GM18868 (cell line): ENCODE results near the gene FAM114A1.
"Not testable (repeated sequence)": the region's sequence is repeated elsewhere in the genome, so short reads cannot be mapped to it uniquely, and the experiment has no call there.

ENCODE experiments used
- ATAC-seq: cut with Tn5 transposase; IDR thresholded peaks from one replicate; pipeline ENCODE4 v1.9.1; 2021; ENCODE audit warnings: mild to moderate bottlenecking, moderate library complexity; ENCODE audit not compliant: unreplicated experiment

FAM114A1 gene

DNA sequence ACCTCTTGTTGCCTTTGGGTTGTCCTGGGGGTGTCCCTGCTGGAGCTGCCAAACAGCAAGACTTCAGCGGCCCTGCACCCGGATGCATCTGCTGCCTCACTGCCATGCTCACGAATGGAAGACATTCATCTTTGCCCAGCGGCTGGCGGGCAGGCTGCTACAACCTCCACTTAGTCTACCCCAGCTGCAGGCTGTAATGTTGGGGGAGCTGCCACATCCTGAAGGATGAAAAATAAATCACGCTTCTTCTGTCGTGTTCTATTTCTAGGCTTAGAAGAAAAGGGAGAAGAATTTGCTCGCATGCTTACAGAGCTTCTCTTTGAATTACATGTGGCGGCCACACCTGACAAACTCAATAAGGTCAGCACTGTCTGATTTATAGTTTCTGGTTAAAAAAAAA, 61.4 kb downstream of the FAM114A1 start:
- ATAC-seq, result no peak

DNA sequence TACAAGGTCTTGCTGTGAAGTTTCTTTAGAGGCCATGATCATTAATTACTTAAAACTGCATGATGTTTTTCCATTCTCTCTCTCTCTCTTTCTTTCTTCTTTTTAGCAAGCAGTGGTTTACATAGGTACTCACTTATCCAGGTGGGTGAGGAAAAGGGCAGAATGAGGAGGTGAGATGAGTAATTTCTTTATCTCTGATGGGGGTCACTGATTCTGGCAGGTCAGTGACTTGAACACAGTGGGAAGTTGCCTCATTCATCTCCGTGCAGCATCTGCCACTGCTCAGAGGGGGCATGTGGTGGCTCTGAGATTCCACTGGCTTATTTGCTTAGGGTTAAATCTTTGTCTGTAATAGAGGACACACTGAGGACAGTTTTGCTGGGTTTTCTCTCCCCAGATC, 62.6 kb downstream of the FAM114A1 start:
- peak; percentile 88 for ATAC-seq

DNA sequence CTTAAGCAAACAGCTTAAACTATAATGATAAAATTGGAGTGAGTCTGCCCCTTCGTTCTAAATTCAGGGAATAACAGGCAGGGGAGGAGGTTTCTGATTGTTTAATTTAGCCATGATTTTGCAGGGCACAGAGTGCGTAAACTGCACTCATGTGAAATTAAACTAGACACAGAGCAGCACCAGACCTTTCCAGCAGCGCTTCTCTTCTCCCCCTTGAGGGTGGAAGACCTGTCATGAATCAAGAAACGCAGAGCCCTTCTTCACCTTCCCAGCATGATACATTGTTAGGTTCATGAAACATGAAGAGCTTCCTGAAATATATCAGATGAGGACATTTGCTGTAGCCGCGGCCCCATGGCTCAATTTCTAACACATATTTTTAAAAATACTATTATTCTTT, 63.1 kb downstream of the FAM114A1 start:
- ATAC-seq, result no peak

DNA sequence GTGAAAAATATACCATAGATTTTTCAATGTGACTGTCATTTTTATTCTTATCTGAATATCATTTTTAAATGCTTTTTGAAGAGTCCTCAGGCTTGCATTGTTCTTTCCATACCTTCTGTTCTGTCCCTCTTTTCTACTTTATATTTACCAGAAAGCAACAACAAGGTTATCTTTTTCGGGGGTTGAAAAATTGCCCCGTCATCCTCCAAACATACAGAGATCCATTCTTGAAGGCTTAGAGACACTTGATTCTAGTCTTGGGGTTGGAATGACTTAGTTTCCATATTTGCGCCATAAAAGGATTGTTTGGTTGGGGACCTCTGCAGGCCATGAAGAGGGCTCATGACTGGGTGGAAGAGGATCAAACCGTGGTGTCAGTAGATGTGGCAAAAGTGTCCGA, 63.5 kb downstream of the FAM114A1 start:
- no peak for ATAC-seq

DNA sequence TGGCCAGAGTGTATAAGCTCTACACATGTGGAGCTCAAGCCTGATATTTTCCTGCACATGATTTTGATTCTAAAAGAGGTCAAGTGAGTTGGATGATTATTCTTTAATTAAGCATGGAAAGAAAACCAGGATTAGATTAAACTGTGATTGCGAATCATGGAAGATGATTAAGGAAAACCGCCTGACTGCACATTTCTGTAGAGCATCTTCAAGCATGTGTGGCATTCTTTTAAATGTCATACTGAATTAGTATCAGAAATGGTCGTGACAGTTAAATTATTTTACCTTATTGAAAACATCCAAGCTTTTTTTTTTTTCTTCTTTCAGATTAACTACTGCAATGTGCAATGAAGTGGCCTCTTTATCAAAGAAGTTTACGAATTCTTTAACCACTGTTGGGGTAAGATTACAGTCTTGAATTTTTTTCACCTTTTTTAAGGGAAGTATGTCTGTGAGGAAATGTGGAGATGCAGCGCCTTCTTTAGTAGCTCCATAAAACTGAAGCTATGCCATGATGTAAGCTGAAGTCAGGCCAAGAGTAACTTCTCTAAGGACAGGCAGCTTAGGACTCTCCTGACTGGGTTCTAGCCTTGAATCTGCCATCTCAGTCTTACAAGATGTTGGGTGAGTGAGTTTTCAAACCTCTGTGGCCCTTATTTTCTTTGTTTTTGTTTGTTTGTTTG, 67.9 kb downstream of the FAM114A1 start:
- no peak for ATAC-seq

DNA sequence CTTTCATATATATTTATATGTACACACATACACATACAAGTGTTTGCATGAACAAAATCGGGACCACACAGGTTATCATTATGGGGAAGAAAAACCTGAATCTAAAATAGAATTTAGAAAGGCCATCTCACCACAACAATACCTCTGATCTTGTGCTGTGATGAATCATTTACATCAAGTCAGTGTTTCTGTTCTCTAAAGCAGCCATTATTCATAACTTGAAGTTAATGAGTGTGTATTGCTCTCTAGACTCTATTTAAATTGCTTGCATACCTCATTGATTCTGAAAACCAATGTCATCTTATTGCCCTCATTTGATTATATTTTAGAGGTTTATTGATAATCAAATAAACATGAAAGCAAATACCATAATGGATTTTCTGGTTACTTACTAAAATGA, 71.6 kb downstream of the FAM114A1 start:
- ATAC-seq, result peak; percentile 88

DNA sequence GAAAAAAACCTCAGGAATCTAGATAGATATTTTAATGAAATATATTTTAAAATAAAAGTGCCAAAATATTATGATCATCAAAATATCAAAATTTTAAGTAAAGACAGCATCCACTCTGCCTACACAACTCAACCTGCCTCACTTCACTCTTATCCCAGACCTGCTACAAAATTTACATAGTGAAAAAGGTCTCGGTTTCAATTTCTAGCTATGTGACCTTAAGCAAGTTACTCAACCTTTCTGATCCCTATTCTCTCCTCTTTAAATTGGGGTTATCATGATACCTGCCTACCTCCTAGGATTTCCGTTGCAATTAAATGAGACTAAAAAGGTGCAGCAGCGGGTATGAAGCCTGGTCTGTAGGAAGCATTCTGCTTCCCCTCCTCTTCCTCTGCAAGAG, 72.9 kb downstream of the FAM114A1 start:
- ATAC-seq, result no peak

DNA sequence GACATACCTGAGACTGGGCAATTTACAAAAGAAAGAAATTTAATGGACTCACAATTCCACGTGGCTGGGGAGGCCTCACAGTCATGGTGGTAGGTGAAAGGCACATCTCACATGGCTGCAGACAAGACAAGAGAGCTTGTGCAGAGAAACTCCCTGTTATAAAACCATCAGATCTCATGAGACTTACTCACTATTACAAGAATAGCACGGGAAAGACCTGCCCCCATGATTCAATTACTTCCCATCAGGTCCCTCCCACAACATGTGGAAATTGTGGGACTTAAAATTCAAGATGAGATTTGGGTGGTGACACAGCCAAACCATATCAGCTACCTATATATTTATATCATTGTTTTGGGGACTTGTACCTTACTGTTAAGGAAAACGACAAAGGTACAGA, 74.3 kb downstream of the FAM114A1 start:
- not testable (repeated sequence) for ATAC-seq

DNA sequence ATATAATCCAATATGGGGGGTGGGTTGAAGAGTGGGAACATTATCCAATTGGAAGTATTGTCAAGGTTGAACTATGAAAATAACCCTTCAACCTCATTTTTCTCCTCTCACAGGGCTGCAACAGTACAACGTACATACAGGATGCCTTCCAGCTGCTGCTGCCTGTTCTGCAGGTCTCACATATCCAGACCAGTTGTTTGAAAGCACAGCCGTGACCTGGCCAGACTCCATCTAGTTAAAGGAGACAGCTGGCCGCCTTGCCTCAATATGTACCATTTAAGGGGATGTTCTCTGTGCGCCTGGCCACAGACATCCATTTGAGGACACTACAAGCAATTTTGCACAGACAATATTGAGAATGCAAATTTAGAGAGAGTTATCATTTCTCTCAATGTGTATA, 75.7 kb downstream of the FAM114A1 start:
- ATAC-seq, result no peak

DNA sequence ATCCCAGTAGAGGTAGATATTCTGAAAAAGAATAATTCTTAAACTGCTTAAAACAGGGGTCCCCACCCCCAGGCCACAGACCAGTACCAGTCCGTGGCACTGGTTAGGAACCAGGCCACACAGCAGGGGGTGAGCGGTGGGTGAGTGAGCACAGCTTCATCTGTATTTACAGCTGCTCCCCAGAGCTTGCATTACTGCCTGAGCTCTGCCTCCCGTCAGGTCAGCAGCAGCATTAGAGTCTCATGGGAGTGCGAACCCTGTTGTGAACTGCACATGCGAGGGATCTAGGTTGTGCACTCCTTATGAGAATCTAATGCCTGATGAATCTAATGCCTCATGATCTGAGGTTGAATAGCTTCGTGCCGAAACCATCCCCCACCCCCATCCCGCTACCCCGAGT, 76.8 kb downstream of the FAM114A1 start:
- no peak for ATAC-seq

DNA sequence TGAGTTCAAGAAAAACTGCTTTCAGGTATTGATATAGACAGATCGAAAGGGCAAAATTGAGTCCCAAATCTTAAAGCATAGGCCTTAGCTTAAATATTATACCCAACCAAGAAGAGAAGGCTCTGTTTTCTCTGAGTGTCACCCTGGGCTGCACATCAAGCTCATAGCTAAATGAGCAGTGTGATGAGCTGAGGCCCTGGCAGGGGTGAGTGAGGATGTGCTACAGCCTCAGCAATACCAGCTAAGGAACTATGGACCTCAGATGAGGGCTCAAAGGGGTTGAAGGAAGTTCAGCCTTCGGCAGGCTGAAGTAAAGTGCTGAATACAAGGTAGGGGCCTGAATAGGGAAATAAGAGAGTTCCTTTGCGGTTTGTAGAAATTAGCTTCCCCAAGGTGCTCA, 79.3 kb downstream of the FAM114A1 start:
- no peak for ATAC-seq

DNA sequence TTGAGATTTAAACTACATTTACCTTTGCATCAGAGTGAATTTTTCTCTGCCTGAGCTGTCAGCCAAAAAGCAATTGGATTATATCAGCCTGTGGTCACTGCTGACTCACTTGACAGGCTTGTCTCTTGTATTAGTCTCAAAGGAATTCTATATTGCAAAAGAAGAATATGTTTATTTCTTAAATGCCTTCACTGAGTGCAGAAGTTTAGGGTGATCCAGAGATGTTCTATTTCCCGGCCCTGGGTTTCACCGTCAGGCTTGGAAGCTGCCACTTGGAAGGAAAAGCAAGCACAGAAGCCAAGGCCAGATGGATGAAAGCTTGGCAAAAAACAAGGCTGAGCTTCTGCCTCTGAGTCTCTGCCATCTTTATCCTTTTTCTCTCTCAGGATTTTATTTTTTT, 80.9 kb downstream of the FAM114A1 start:
- ATAC-seq, result no peak

DNA sequence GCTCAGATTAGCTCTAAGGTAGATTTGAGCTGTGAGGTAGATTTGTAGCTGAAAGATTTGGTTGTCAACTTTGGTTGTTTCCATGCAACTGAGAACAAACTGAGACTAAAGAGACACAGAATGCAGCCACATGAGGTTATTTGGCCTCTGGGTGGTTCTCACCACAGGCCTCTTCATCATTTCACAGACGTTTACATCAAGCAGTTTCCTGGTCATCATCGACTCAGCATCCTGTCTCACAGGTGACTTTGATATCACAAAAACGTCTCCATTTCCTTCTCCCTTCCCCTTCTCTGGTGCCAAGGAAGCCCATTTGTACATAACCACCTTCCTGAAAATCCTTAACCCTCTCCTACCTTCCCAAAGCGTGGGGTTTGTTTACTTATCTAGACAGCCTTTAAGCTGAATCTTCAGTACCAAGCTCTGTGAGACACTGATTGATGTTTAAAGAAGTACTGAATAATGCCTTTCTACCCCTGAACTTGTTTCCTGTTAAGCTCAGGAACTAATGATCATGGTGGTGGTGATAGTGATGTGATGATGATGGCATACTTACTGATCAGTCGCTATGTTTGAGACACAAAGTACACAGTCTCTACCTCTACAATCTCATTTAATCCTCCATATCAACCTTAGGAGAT, 81.9 kb downstream of the FAM114A1 start:
- no peak for ATAC-seq

DNA sequence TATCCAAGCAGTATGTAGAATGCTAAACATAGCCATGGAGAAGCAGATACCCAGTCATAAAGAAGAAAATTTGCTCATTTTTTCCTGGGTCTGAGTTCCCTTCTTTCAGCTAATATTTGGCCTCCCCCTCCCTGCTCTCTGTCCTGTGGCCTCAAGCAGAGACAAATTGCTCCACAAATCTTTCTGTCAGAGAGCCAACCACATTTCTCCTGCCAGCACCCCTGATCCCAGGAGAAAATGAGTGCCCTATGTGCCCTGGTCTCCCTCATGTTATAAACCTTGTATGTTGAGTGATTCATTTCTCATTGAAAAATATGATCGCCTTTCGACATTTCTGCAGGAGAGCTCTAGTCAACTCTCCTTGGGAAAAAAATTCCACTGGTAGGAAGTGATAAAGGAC, 82.6 kb downstream of the FAM114A1 start:
- ATAC-seq, result no peak

DNA sequence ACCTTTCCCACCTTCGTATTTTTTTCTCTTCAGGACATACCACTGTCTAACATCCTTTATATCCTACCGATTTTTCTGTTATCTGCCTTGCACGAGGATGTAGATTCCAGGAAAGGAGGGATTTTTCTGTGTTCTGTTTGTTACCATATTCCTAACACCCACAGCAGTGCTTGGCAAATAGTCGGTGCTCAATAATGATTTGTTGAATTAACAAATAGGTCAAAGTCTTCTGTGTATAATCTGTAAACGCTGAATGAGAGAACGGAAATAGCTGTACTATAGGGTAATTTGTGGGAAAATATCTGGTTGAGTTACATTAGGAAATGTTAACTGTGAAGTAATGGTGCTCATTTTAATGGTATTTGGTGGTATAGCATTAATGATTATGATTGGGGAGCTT, 83.1 kb downstream of the FAM114A1 start:
- no peak for ATAC-seq

DNA sequence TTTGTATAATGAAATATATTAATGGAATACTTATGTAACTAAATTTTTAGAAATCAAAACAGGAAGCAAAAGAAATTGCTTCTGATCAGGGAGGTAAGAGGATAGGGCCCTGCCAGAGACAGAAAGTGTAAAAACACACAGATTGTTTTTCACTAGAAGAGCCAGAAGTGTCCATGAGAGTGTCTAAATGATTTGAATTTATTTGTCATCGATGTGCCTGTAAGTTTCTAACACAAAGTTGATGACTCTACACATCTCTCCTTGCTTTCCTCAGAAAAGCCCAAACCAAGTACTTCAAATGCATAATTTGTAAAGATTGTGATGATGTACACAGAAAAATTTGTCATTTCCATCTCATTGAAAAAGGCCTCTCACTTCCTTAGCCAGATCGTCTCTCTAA, 84.0 kb downstream of the FAM114A1 start:
- ATAC-seq, result no peak

DNA sequence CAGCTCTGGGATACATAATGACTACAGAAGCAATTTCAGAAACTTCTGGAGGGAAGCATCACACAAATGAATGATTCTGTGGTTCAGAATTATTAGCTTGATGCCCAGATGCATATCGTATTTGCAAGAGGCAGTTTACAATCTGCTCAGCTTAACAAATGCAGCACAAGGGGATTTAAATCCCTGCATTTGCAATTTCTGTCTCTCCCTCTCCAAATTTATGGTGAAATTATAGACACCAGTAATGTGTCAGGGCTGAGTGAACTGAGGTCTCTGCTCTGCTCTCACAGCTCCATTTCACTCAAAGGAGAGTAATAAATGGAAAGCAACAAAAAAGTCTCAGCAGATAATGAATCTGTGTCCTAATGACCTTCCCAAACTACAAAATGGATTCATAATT, 84.4 kb downstream of the FAM114A1 start:
- ATAC-seq, result no peak

DNA sequence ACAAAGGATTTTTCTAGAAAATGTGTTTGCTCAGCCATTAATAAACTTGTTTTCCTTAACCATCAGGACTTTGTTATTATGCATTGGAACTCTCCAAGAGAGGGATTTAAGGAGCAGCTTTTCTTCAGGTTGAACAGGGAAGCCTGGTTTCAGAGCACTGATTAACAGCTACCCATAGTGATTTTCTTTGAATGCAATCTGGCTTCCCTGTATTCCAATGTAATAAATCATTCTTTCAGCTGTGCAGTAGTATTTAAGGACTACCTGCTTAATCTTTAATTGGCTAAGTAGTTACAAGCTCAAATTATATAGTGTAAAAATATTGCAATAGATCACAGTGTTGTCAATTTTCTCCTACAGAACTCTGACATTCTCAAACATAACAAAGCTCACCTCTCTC, 87.1 kb downstream of the FAM114A1 start:
- ATAC-seq, result no peak

DNA sequence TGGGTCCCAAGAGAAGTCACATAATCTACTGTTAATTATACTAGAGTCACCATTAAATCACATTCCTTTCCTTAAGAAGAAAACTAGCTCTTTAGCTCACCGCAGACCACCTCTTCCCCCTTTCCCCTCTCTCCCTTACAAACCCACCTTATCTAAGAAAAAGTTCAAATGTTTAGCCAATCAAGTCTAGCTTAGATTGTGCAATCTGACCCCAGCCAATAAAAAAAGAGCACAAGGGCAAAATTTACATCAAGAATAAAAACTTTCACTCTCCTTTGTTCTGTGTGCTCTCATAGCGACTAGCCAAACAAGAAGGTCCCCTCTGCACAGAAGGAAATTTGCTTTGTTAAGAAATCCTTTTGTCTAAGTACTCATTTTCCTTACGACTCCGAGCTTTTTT, 88.4 kb downstream of the FAM114A1 start:
- no peak for ATAC-seq

DNA sequence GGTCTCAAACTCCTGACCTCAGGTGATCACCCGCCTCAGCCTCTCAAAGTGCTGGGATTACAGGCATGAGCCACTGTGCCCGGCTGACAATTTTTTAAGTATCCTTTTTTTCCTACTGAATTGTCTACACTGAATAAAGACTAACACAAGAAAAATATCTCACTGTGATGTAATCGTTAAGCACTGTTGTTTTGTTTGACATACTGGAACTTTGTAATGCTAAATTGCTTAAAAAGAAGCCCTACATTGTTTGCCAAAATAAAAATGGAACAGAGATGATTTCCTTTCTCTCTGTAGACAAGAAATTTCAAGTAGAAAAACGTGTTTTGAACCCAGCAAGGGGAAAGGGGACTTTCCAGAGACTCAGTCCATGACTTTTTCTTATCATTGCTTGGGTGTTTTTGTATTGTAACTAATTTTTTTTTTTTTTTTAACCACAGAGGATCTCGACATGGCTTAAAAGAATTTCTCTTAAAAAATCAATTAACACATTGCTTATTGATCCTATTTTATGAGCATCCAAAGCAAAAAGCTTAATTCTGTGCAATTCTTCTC, 89.7 kb downstream of the FAM114A1 start:
- ATAC-seq, result no peak

DNA sequence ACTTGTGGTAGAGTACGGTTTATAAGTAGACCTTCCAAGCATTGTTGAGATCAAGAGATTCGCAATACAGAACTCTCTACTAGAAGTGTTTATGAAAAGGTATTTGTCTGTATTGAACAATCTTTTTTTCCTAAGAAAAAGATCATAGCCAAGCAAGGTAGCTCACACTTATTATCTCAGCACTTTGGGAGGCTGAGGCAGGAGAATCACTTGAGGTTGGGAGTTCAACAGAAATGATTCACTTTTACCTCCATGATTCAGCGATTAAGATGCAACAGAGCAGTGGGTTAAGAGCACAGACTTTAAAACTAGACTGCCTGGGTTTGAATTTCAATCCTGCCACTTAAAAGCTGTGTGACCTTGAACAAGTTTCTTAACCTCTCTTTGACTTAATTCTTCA, 90.3 kb downstream of the FAM114A1 start:
- no peak for ATAC-seq

DNA sequence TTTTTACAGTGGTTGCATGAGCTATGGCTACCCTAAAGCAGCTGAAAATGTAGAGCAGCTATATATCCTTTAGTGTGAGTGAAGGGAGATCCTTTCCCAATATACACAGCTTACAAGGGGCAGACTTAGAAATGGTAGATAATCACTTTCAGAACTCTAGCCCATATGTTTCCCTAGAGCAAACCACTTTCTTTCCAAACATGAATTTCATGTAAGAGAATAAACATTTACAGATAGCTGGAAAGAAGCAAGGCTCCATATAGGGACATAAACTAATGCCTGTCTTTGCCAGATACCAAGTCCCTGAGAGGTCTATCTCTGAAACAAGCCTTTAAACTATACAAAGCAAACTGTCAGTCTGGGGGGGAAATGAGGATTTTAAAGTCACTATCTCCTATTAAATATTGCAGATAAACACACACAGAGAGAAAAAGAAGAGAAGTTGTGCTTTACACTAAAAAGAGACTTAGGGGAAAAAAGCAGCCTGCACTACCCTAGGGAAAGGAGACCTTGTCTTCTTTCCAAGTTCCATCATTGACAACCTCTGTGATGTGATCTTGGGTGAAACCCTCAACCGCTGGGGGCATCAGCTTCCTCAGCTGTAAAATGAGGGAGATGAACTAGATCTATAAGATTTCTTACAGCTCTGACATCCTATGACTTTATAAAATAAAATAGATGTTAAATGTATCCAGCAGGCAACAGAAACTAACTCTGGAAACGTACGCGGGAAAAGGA, 91.0 kb downstream of the FAM114A1 start:
- ATAC-seq, result no peak
